Measurements from ENCODE around the gene ZNF197.

GRCh38 chr3:44601749-44602148 is 23.1 kb upstream of the ZNF197 start:
- TF ChIP-seq EZH2 (IDR thresholded peaks at IDR 0.05; ENCODE audit: borderline replicate concordance) = no peak
- TF ChIP-seq CTCF (IDR thresholded peaks at IDR 0.05; ENCODE audit: poor library complexity) = no peak
